COLO668 (cell line): ENCODE results near the gene DCLK1.

Experiments
- DNase-seq: peaks from one replicate; lab custom pipeline; 2025; ENCODE audit not compliant: unreplicated experiment; lab: John Stamatoyannopoulos, UW

Gene DCLK1

GRCh38 chr13:35956074-35956473 is 175.1 kb downstream of the DCLK1 start:
- DNase-seq = no peak

- no peak for DNase-seq
Measured at GRCh38 chr13:35954207-35954560, 177.0 kb downstream of the DCLK1 start.

GRCh38 chr13:35953537-35954206 is 177.5 kb downstream of the DCLK1 start:
- DNase-seq = peak; percentile 92

GRCh38 chr13:35947315-35947714 is 183.9 kb downstream of the DCLK1 start:
- DNase-seq = no peak

GRCh38 chr13:35945368-35945767 is 185.8 kb downstream of the DCLK1 start:
- no peak for DNase-seq

GRCh38 chr13:35941374-35941773 is 189.8 kb downstream of the DCLK1 start:
- DNase-seq = no peak

- DNase-seq = no peak
Measured at GRCh38 chr13:35940734-35941133, 190.4 kb downstream of the DCLK1 start.

GRCh38 chr13:35936246-35936978 is 194.8 kb downstream of the DCLK1 start:
- no peak for DNase-seq

- no peak for DNase-seq
Measured at GRCh38 chr13:35930665-35931631, 200.2 kb downstream of the DCLK1 start.

GRCh38 chr13:35927567-35928021 is 203.6 kb downstream of the DCLK1 start:
- no peak for DNase-seq

- no peak for DNase-seq
Measured at GRCh38 chr13:35926859-35927530, 204.2 kb downstream of the DCLK1 start.

GRCh38 chr13:35925669-35926068 is 205.5 kb downstream of the DCLK1 start:
- no peak for DNase-seq

GRCh38 chr13:35923347-35923746 is 207.8 kb downstream of the DCLK1 start:
- no peak for DNase-seq

GRCh38 chr13:35920816-35921215 is 210.4 kb downstream of the DCLK1 start:
- DNase-seq = no peak

GRCh38 chr13:35917942-35918645 is 213.1 kb downstream of the DCLK1 start:
- no peak for DNase-seq

- DNase-seq = no peak
Measured at GRCh38 chr13:35917252-35917941, 213.8 kb downstream of the DCLK1 start.

GRCh38 chr13:35916146-35916545 is 215.0 kb downstream of the DCLK1 start:
- no peak for DNase-seq

- DNase-seq = no peak
Measured at GRCh38 chr13:35914662-35915061, 216.5 kb downstream of the DCLK1 start.

- DNase-seq = no peak
Measured at GRCh38 chr13:35912841-35913240, 218.3 kb downstream of the DCLK1 start.
